ENCODE data around the gene ECHDC3.

ECHDC3 gene

GRCh38 chr10:11787846-11788245 is 45.7 kb downstream of the ECHDC3 start:
- no peak for DNase-seq (ENCODE audit: extremely low read depth, low read depth)
- no peak for TF ChIP-seq CTCF (IDR thresholded peaks at IDR 0.05; ENCODE audit: low read depth, low read length)

GRCh38 chr10:11789306-11789705 is 47.1 kb downstream of the ECHDC3 start:
- no peak for TF ChIP-seq CTCF (IDR thresholded peaks at IDR 0.05; ENCODE audit: low read depth, low read length)
- no peak for DNase-seq (ENCODE audit: extremely low read depth, low read depth)

- no peak for DNase-seq (ENCODE audit: extremely low read depth, low read depth)
- no peak for TF ChIP-seq CTCF (IDR thresholded peaks at IDR 0.05; ENCODE audit: low read depth, low read length)
These were observed 47.8 kb downstream of the ECHDC3 start for GRCh38 chr10:11789956-11790355.

GRCh38 chr10:11793762-11794479 is 51.7 kb downstream of the ECHDC3 start:
- DNase-seq (ENCODE audit: extremely low read depth, low read depth) = no peak
- no peak for TF ChIP-seq CTCF (IDR thresholded peaks at IDR 0.05; ENCODE audit: low read depth, low read length)

GRCh38 chr10:11794566-11794965 is 52.4 kb downstream of the ECHDC3 start:
- TF ChIP-seq CTCF (IDR thresholded peaks at IDR 0.05; ENCODE audit: low read depth, low read length) = no peak
- no peak for DNase-seq (ENCODE audit: extremely low read depth, low read depth)

GRCh38 chr10:11795101-11795920 is 53.1 kb downstream of the ECHDC3 start:
- no peak for TF ChIP-seq CTCF (IDR thresholded peaks at IDR 0.05; ENCODE audit: low read depth, low read length)
- no peak for DNase-seq (ENCODE audit: extremely low read depth, low read depth)

- TF ChIP-seq CTCF (IDR thresholded peaks at IDR 0.05; ENCODE audit: low read depth, low read length) = no peak
- DNase-seq (ENCODE audit: extremely low read depth, low read depth) = no peak
These were observed 54.3 kb downstream of the ECHDC3 start for GRCh38 chr10:11796474-11796873.

All from AG09319 (cell line).